PC-3 (cell line): ENCODE measurements around the gene NAV1. TPM values are rescaled to one million over a fixed set of nuclear protein-coding genes. Genes with fewer than 3 reads are reported as not detected.
"Not testable (repeated sequence)": the region's sequence is repeated elsewhere in the genome, so short reads cannot be mapped to it uniquely, and the experiment has no call there.

Experiments
- ATAC-seq: fragments of 200-7000 bp; cut with Tn5 transposase; 2 replicates; pipeline ENCODE4 v1.9.1; 2020; ENCODE audit warnings: mild to moderate bottlenecking, moderate library complexity
- BruUV-seq: library from RNA; stranded (reverse); fragments of 400-500 nt; replicated peaks from 2 replicates; lab custom pipeline; 2021; lab: Mats Ljungman, UMichigan
- CTCF ChIA-PET: fragments of 300-600 bp; sonication (Branson Sonifier 250); formaldehyde crosslinking; loops from one replicate; lab custom pipeline; 2022; ENCODE audit warnings: antibody characterized with exemption; lab: Charles Lee
- POLR2A ChIA-PET: fragments of 300-600 bp; sonication (Branson Sonifier 250); formaldehyde crosslinking; loops from one replicate; lab custom pipeline; 2022; ENCODE audit warnings: antibody characterized with exemption; ENCODE audit not compliant: unreplicated experiment; lab: Charles Lee
- DNase-seq: peaks from one replicate; pipeline ENCODE4 v3.0.0-alpha.2; 2015
- H2AFZ ChIP-seq: fragments of 300-600 bp; sonication (generic); 2 replicates; pipeline ENCODE4 v1.6.0; 2016; ENCODE audit warnings: antibody characterized with exemption, low read length
- H3F3A ChIP-seq: fragments of 300-600 bp; sonication (generic); one replicate; pipeline ENCODE4 v1.6.0; 2017; ENCODE audit warnings: antibody characterized with exemption, low read length, control low read depth, mild to moderate bottlenecking; ENCODE audit not compliant: unreplicated experiment
- H3K27ac ChIP-seq: fragments of 300-600 bp; sonication (generic); 2 replicates; pipeline ENCODE4 v1.5.1; 2016; ENCODE audit warnings: mild to moderate bottlenecking, low read length
- H3K27me3 ChIP-seq: fragments of 300-600 bp; sonication (generic); 2 replicates; pipeline ENCODE4 v1.6.1; 2016; ENCODE audit warnings: low read length, mixed read lengths
- H3K36me3 ChIP-seq: fragments of 300-600 bp; sonication (generic); 2 replicates; pipeline ENCODE4 v1.6.1; 2016; ENCODE audit warnings: low read depth, mixed run types, low read length, mixed read lengths
- H3K4me1 ChIP-seq: fragments of 300-600 bp; sonication (generic); 2 replicates; pipeline ENCODE4 v1.5.1; 2016; ENCODE audit warnings: low read length; ENCODE audit not compliant: insufficient read depth
- H3K4me2 ChIP-seq: fragments of 300-600 bp; sonication (generic); 2 replicates; pipeline ENCODE4 v1.6.0; 2016; ENCODE audit warnings: low read length
- H3K4me3 ChIP-seq: fragments of 300-600 bp; sonication (generic); 2 replicates; pipeline ENCODE4 v1.5.1; 2016; ENCODE audit warnings: mild to moderate bottlenecking, low read length, mixed read lengths
- H3K79me2 ChIP-seq: fragments of 300-600 bp; sonication (generic); 2 replicates; pipeline ENCODE4 v1.6.1; 2017; ENCODE audit warnings: low read length, mixed read lengths
- H3K9ac ChIP-seq: fragments of 300-600 bp; sonication (generic); 2 replicates; pipeline ENCODE4 v1.6.0; 2016; ENCODE audit warnings: mild to moderate bottlenecking, low read length
- H3K9me2 ChIP-seq: fragments of 300-600 bp; sonication (generic); replicated peaks from 2 replicates; pipeline ENCODE4 v1.6.1; 2016; ENCODE audit warnings: mixed run types, low read length, mixed read lengths
- H3K9me3 ChIP-seq: fragments of 300-600 bp; sonication (generic); 2 replicates; pipeline ENCODE4 v1.6.1; 2016; ENCODE audit warnings: low read length, mixed read lengths
- H4K20me1 ChIP-seq: fragments of 300-600 bp; sonication (generic); 2 replicates; pipeline ENCODE4 v1.6.1; 2016; ENCODE audit warnings: low read length, mixed read lengths
- EZH2 ChIP-seq: fragments of 300-600 bp; sonication (generic); IDR thresholded peaks from one replicate; pipeline ENCODE4 v1.6.1; 2017; ENCODE audit warnings: antibody characterized with exemption, mild to moderate bottlenecking, low read length; ENCODE audit not compliant: unreplicated experiment
- EZH2phosphoT487 ChIP-seq: fragments of 300-600 bp; sonication (generic); IDR thresholded peaks from 2 replicates; pipeline ENCODE4 v1.6.1; 2018; ENCODE audit warnings: mild to moderate bottlenecking, antibody characterized with exemption, low read length, borderline replicate concordance
- intact Hi-C: fragments of 100-400 bp; cut with micrococcal nuclease; formaldehyde crosslinking; loops from 2 replicates; pipeline ENCODE4 v1.9.0; 2023
- total RNA-seq: library from RNA; depleted of rRNA; stranded (reverse); fragments of >200 nt; gene quantifications from 2 replicates; pipeline ENCODE4 v1.2.3, GENCODE V29; 2014
- TF ChIP-seq, protein P1 (sequence below): fragments of 300-600 bp; sonication (generic); conservative IDR thresholded peaks from 2 replicates; pipeline ENCODE4 v1.5.1; 2017; ENCODE audit warnings: antibody characterized with exemption, low read depth, mild to moderate bottlenecking, low read length

Gene NAV1
- total RNA-seq, 1 experiment from 2014 or later, result 2.6 TPM

DNA sequence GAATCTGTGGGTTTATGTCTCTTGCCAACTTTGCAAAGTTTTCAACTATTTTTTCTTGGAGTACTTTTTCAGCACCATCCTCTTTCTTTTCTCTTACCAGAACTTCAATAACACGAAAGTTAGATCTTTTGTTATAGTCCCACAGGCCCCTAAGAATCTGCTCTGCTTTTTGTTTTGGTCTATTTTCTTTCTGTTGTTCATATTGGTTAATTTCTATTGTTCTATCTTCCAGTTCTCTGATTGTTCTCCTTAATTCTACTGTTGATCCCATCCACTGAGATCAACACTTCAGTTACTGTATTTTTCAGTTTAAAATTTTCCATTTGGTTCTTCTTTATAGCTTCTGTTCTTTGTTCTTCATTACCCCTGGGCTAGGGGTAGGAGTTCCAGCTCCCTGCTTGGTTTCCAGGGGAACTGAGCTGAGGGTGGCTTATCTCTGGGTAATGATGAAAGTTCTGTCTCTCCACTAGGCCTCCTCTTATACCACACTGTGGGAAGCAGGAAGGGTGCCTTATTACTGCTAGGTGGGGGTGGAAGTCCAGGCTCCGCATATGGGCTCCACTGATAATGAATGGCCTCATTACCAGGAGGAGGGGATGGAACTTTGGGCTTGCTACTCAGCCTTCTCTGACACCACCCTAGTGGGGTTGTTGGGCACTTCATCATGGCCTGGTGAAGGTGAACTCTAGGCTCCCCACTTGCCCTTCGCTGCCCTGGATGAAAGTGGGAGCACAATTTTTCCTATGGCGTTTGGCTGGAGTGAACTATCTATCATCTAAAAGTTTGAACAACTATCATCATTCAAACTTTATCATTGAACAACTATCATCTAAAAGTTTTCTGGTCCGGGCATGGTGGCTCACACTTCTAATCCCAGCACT lies 39.3 kb downstream of the NAV1 start:
- ChIA-PET CTCF (interaction anchor here (0.7 kb wide), 1 partner anchor 280 kb away, joined by 6 read pairs; no protein-coding TSS in a partner anchor), POLR2A (no interaction called here)
- ATAC-seq (no peak), DNase-seq (no peak)
- no peaks in the 10 kb centered on the region for H3K4me1 ChIP-seq
- H3K4me2 ChIP-seq, result no peak overlapping the region
- no peaks in the 10 kb centered on the region for H3K9me2 ChIP-seq
- no peaks in the 10 kb centered on the region for H3F3A ChIP-seq
- H3K9me3 ChIP-seq, result no peaks in the 10 kb centered on the region
- H3K4me3 ChIP-seq, result no peak overlapping the region
- no peak overlapping the region for H3K27ac ChIP-seq
- H2AFZ ChIP-seq, result no peak overlapping the region
- no peaks in the 10 kb centered on the region for H3K36me3 ChIP-seq
- intact Hi-C loops, result no loop called here
- TF ChIP-seq, protein P1, sequence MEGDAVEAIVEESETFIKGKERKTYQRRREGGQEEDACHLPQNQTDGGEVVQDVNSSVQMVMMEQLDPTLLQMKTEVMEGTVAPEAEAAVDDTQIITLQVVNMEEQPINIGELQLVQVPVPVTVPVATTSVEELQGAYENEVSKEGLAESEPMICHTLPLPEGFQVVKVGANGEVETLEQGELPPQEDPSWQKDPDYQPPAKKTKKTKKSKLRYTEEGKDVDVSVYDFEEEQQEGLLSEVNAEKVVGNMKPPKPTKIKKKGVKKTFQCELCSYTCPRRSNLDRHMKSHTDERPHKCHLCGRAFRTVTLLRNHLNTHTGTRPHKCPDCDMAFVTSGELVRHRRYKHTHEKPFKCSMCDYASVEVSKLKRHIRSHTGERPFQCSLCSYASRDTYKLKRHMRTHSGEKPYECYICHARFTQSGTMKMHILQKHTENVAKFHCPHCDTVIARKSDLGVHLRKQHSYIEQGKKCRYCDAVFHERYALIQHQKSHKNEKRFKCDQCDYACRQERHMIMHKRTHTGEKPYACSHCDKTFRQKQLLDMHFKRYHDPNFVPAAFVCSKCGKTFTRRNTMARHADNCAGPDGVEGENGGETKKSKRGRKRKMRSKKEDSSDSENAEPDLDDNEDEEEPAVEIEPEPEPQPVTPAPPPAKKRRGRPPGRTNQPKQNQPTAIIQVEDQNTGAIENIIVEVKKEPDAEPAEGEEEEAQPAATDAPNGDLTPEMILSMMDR, result no peak
- no peak for TF ChIP-seq EZH2phosphoT487
- TF ChIP-seq EZH2, result no peak
- H3K79me2 ChIP-seq, result no peaks in the 10 kb centered on the region
- H3K9ac ChIP-seq, result no peak overlapping the region
- H3K27me3 ChIP-seq, result no peaks in the 10 kb centered on the region
- no peaks in the 10 kb centered on the region for H4K20me1 ChIP-seq
- no TSS peak for BruUV-seq

GRCh38 chr1:201581371-201581770 lies 42.4 kb downstream of the NAV1 start:
- H3K9ac ChIP-seq, H3K4me3 ChIP-seq, H3K27me3 ChIP-seq, H2AFZ ChIP-seq, H4K20me1 ChIP-seq, DNase-seq, H3K4me2 ChIP-seq, intact Hi-C loops, POLR2A ChIA-PET, CTCF ChIA-PET, BruUV-seq, H3K27ac ChIP-seq, H3F3A ChIP-seq, ATAC-seq, H3K79me2 ChIP-seq, H3K9me2 ChIP-seq, H3K36me3 ChIP-seq, H3K9me3 ChIP-seq, H3K4me1 ChIP-seq: not testable (repeated sequence)

DNA sequence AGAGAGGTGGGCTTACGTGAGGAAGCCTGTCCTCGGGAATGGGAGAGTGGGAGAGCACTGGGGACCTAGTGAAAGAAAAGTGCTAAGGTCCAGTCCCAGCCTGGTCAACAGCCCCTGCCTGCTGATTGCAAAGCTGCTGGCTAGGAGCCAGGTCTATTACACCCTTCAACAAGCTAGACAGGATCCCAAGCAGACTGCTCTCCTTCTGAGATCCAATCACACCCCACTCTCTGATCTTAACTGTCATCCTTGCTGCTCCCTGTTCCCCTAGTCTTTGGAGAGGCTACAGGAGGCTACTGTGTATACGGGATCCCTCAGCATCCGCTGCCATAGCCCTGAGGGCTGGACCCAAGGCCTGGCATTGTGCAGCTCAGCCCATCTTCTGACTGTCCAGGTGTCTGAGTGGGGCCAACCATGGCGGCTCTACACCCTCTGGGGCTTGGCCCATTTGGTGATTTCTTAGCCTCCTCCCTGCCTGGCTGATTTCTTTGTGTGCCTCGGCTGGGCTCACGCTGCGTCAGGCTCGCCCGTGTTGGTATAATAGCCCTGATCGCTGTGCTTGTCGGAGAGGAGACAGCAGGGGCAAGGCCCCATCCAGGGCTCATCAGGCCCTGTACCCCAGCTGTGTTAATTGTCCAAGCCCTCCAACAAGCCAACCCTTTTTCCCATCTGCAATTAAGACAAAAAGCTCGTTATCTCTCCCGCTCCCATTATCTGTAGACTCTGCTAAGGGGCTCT lies 43.9 kb downstream of the NAV1 start:
- no peaks in the 10 kb centered on the region for H3K79me2 ChIP-seq
- intact Hi-C loops, result no loop called here
- no peak overlapping the region for H3K9ac ChIP-seq
- H3K4me2 ChIP-seq, result no peak overlapping the region
- no peaks in the 10 kb centered on the region for H4K20me1 ChIP-seq
- DNase-seq (no peak), ATAC-seq (no peak)
- no peaks in the 10 kb centered on the region for H3K27me3 ChIP-seq
- no peaks in the 10 kb centered on the region for H3K9me2 ChIP-seq
- H2AFZ ChIP-seq, result no peak overlapping the region
- ChIA-PET POLR2A (interaction anchor here (0.6 kb wide), 2 partner anchors 22 to 1410 kb away, joined by 3 to 7 read pairs; no protein-coding TSS in a partner anchor), CTCF (no interaction called here)
- H3K9me3 ChIP-seq, result no peaks in the 10 kb centered on the region
- H3F3A ChIP-seq, result no peaks in the 10 kb centered on the region
- no peak overlapping the region for H3K4me3 ChIP-seq
- no TSS peak for BruUV-seq
- TF ChIP-seq EZH2, result no peak
- no peak for TF ChIP-seq EZH2phosphoT487
- TF ChIP-seq, protein P1, result no peak
- H3K27ac ChIP-seq, result no peak overlapping the region
- no peaks in the 10 kb centered on the region for H3K36me3 ChIP-seq
- no peaks in the 10 kb centered on the region for H3K4me1 ChIP-seq
